AG04450 (cell line): Measurements from ENCODE around the gene MDN1. TPM values are rescaled to one million over a fixed set of nuclear protein-coding genes. Genes with fewer than 3 reads are reported as not detected.

Experiments used
- CTCF ChIA-PET: fragments of 300-600, 350-600 bp; formaldehyde crosslinking; extraction: SDS; loops from one replicate; lab custom pipeline; 2022; ENCODE audit warnings: antibody characterized with exemption, inconsistent platforms; lab: Charles Lee
- POLR2A ChIA-PET: fragments of 350-600 bp; formaldehyde crosslinking; extraction: SDS; loops from one replicate; lab custom pipeline; 2021; ENCODE audit warnings: antibody characterized with exemption, inconsistent platforms; lab: Yijun Ruan, JAX
- DNase-seq: peaks from one replicate; pipeline ENCODE4 v3.0.0-alpha.2; 2011; ENCODE audit warnings: low read depth, low spot score
- H3K27ac ChIP-seq: one replicate; pipeline ENCODE4 v1.5.1; 2012; ENCODE audit warnings: low read depth, low read length, control low read depth
- H3K27me3 ChIP-seq: one replicate; pipeline ENCODE4 v1.6.0; 2012; ENCODE audit warnings: low read length; ENCODE audit not compliant: control insufficient read depth, insufficient read depth
- H3K4me3 ChIP-seq: 2 replicates; pipeline ENCODE4 v1.5.1; 2011; ENCODE audit warnings: mild to moderate bottlenecking, low read depth, low read length, control low read depth
- H3K9me3 ChIP-seq: 2 replicates; pipeline ENCODE4 v1.5.1; 2012; ENCODE audit warnings: low read length; ENCODE audit not compliant: control insufficient read depth, insufficient read depth
- CTCF ChIP-seq: IDR thresholded peaks from 2 replicates; pipeline ENCODE4 v1.5.1; 2011; ENCODE audit warnings: low read depth, low read length, control low read depth, inconsistent platforms
- polyA plus RNA-seq: library from polyadenylated mRNA; depleted of rRNA; stranded (reverse); fragments of >200 nt; gene quantifications from 2 replicates; pipeline ENCODE4 v1.2.3, GENCODE V29; 2011

Gene MDN1
- polyA plus RNA-seq, 1 experiment: 15.8 TPM

- ChIA-PET POLR2A (no interaction called here), CTCF (no interaction called here)
- no peak for TF ChIP-seq CTCF
- Histone ChIP-seq H3K27me3 (no peaks in the 10 kb centered on the region), H3K9me3 (no peaks in the 10 kb centered on the region), H3K27ac (no peak overlapping the region), H3K4me3 (no peak overlapping the region)
- no peak for DNase-seq
Observed at GRCh38 chr6:89695667-89696066, 123.9 kb downstream of the MDN1 start.

- H3K9me3 ChIP-seq: no peaks in the 10 kb centered on the region
- H3K27ac ChIP-seq: no peak overlapping the region
- no peak for TF ChIP-seq CTCF
- H3K4me3 ChIP-seq: no peak overlapping the region
- CTCF ChIA-PET: no interaction called here
- no peak for DNase-seq
- no peaks in the 10 kb centered on the region for H3K27me3 ChIP-seq
- POLR2A ChIA-PET: no interaction called here
Observed at GRCh38 chr6:89694428-89694827, 125.2 kb downstream of the MDN1 start.

DNA sequence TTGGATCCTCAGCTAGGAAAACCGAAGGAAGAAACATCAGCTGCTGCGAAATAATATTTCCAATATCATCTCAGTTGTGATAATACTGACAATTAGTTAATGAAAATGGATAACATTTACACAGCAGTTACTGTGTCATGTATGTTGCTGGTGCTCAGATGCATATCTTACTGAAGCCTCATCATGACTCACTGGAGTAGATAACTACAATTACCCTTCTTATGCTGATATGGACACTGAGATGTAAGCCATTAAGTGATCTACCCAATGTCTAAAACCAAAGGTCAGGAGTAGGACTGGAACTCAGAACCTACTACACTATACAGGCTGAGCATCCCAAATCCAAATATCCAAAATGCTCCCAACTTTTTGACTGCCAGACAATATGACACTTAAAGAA, 126.4 kb downstream of the MDN1 start:
- no peak for TF ChIP-seq CTCF
- no peak overlapping the region for H3K27ac ChIP-seq
- no peaks in the 10 kb centered on the region for H3K27me3 ChIP-seq
- POLR2A ChIA-PET: no interaction called here
- no peaks in the 10 kb centered on the region for H3K9me3 ChIP-seq
- no peak for DNase-seq
- CTCF ChIA-PET: no interaction called here
- H3K4me3 ChIP-seq: no peak overlapping the region

DNA sequence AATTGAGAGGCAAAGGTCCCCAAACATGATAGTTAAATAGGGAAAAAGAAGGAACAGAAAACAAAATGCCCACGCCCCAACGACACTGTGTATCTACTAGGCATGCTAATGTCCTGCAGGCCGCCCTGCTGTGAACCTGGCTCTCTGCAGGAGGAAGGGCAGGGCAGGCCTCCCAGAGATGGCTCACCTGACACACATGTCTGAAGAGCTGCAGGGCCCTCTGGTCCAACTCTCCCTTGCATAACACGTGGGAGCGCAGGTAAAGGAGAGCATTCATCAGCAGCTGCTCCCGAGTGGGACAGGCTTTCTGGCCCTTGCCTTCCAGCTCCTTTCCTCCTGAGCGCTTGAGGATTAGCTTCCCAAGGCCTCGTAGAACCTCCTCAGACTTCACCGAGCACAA, 127.3 kb downstream of the MDN1 start:
- TF ChIP-seq CTCF: no peak

GRCh38 chr6:89690944-89691324, 128.7 kb downstream of the MDN1 start:
- no peaks in the 10 kb centered on the region for H3K27me3 ChIP-seq
- no peak overlapping the region for H3K27ac ChIP-seq
- no peak for DNase-seq
- POLR2A ChIA-PET: interaction anchor here (0.5 kb wide), 1 partner anchor 137 kb away, joined by 4 read pairs; no protein-coding TSS in a partner anchor
- no peaks in the 10 kb centered on the region for H3K9me3 ChIP-seq
- no peak overlapping the region for H3K4me3 ChIP-seq
- no peak for TF ChIP-seq CTCF
- CTCF ChIA-PET: interaction anchor here (0.6 kb wide), 1 partner anchor 1291 kb away, joined by 3 read pairs; no protein-coding TSS in a partner anchor

More for the DNA sequence above, 127.3 kb downstream of the MDN1 start:
- Histone ChIP-seq H3K27ac (no peak overlapping the region), H3K4me3 (no peak overlapping the region), H3K9me3 (no peaks in the 10 kb centered on the region), H3K27me3 (no peaks in the 10 kb centered on the region)
- DNase-seq: no peak
- POLR2A ChIA-PET: no interaction called here
- CTCF ChIA-PET: no interaction called here
